ENCODE results near the gene CEP83. TPM values are rescaled to one million over a fixed set of nuclear protein-coding genes. Genes with fewer than 3 reads are reported as not detected.

Gene CEP83
- total RNA-seq, 1 experiment from 2014 or later: 26.2 TPM

DNA sequence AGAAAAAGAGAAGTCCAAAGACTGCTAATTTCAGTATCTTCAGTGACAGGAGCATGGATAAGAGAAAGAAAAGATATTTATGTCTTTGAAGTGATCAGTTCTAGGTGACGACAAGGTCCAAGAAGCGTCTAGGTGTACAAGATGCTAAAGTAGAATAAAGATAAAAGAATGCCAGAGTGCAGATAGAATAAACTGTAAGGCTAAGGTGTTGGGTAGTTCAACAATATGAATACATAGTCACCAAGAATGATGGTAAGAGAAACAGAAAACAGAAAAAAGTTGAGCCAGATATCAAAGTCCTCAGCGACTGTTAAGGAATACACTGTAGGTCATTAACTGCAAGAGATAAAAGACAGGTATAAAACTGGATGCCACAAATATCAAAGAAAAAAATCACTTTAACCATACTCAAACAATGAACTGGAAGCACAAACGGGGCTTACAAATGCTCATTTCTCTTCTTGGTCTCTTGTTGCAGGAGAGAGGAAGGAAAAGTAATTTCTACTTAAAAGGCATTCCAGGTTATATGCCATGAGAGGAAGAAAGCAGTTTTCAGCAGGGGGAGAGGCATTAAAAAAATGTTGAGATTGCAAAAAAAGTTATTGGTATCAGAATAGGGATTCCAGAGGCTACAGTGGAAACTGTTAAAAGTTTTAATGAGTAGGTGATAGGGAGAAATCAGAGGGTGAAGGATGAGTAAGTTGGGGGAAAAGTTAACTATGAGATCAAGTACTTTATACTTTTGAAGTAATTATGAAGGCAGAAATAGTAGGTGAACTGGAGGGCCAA lies 121.5 kb downstream of the CEP83 start:
- Mint-ChIP-seq H3K4me3 (no peak overlapping the region), H3K4me1 (peaks cover 11% of the 10 kb centered on the region), H3K27me3 (ENCODE audit: low read depth) (no peaks in the 10 kb centered on the region), H3K27ac (no peak overlapping the region), H3K36me3 (no peaks in the 10 kb centered on the region; the same call in 1 of the 2 replicates), H3K9me3 (no peaks in the 10 kb centered on the region)
- POLR2A ChIA-PET: no interaction called here
- DNase-seq (ENCODE audit: low spot score) (no peak), ATAC-seq (no peak)
- no peak for TF ChIP-seq ZNF219 (CRISPR knock-in tag; IDR thresholded peaks at IDR 0.05; ENCODE audit: borderline replicate concordance)
- CTCF ChIA-PET: interaction anchor here (0.7 kb wide), 1 partner anchor 34 kb away, joined by 3 read pairs; no protein-coding TSS in a partner anchor

- Mint-ChIP-seq H3K27me3 (ENCODE audit: low read depth) (no peaks in the 10 kb centered on the region), H3K36me3 (peaks cover 5% of the 10 kb centered on the region), H3K9me3 (no peaks in the 10 kb centered on the region), H3K27ac (no peak overlapping the region), H3K4me1 (peaks cover 11% of the 10 kb centered on the region), H3K4me3 (no peak overlapping the region)
- DNase-seq (ENCODE audit: low spot score) (no peak), ATAC-seq (no peak)
- CTCF ChIA-PET: no interaction called here
- TF ChIP-seq STAT6 (CRISPR knock-in tag; conservative IDR thresholded peaks at IDR 0.05; ENCODE audit: low read depth) (no peak), OVOL2 (CRISPR knock-in tag; IDR thresholded peaks at IDR 0.05; ENCODE audit: borderline replicate concordance) (no peak), TCF7 (CRISPR knock-in tag; IDR thresholded peaks at IDR 0.05; ENCODE audit: low read depth) (no peak), PREB (CRISPR knock-in tag; IDR thresholded peaks at IDR 0.05; ENCODE audit: borderline replicate concordance) (no peak), ELF4 (CRISPR knock-in tag; IDR thresholded peaks at IDR 0.05; ENCODE audit: low read depth) (no peak), PRRX2 (CRISPR knock-in tag; IDR thresholded peaks at IDR 0.05) (no peak), EMX1 (CRISPR knock-in tag; IDR thresholded peaks at IDR 0.05) (no peak), GTF2I (CRISPR knock-in tag; conservative IDR thresholded peaks at IDR 0.05) (no peak), KAT7 (CRISPR knock-in tag; IDR thresholded peaks at IDR 0.05; ENCODE audit: borderline replicate concordance) (no peak), NFYB (CRISPR knock-in tag; conservative IDR thresholded peaks at IDR 0.05; ENCODE audit: low read depth) (no peak), JAZF1 (CRISPR knock-in tag; IDR thresholded peaks at IDR 0.05) (no peak), TP53 (CRISPR knock-in tag; IDR thresholded peaks at IDR 0.05) (no peak), ATF3 (CRISPR knock-in tag; conservative IDR thresholded peaks at IDR 0.05) (no peak)
- TF ChIP-seq, protein P1, sequence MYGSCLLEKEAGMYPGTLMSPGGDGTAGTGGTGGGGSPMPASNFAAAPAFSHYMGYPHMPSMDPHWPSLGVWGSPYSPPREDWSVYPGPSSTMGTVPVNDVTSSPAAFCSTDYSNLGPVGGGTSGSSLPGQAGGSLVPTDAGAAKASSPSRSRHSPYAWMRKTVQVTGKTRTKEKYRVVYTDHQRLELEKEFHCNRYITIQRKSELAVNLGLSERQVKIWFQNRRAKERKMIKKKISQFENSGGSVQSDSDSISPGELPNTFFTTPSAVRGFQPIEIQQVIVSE (CRISPR knock-in tag; IDR thresholded peaks at IDR 0.05; ENCODE audit: borderline replicate concordance): no peak
- TF ChIP-seq, protein P2, sequence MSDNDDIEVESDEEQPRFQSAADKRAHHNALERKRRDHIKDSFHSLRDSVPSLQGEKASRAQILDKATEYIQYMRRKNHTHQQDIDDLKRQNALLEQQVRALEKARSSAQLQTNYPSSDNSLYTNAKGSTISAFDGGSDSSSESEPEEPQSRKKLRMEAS (CRISPR knock-in tag; IDR thresholded peaks at IDR 0.05): no peak
- TF ChIP-seq, protein P3, sequence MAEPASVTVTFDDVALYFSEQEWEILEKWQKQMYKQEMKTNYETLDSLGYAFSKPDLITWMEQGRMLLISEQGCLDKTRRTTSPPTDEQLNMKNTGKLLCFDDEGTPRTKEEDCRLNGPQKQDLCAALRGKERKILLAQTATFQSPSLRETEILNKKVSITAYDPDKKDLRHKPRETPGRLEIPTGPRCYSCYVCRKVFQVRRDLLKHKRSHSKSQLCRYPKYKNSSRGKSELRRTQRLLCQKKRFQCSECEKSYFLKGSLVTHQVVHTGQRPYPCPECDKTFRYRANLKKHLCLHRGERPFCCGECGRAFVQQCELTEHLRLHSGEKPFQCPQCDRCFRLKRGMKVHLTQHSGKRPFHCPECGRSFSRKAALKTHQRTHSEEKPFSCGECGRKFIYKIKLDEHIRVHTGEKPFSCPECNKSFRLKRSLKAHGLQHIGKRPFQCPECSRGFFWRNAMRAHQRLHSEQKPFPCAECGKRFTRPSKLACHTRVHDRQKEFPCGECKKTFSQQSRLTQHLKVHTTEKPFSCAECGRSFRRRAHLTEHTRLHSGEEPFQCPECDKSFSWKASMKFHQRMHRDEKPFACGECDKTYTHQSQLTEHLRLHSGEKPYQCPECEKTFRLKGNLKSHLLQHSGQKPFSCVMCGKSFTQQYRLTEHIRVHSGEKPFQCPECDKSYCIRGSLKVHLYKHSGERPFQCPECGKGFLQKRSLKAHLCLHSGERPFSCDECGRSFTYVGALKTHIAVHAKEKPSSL (CRISPR knock-in tag; conservative IDR thresholded peaks at IDR 0.05): no peak
- TF ChIP-seq, protein P4, sequence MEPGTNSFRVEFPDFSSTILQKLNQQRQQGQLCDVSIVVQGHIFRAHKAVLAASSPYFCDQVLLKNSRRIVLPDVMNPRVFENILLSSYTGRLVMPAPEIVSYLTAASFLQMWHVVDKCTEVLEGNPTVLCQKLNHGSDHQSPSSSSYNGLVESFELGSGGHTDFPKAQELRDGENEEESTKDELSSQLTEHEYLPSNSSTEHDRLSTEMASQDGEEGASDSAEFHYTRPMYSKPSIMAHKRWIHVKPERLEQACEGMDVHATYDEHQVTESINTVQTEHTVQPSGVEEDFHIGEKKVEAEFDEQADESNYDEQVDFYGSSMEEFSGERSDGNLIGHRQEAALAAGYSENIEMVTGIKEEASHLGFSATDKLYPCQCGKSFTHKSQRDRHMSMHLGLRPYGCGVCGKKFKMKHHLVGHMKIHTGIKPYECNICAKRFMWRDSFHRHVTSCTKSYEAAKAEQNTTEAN (CRISPR knock-in tag; IDR thresholded peaks at IDR 0.05): no peak
- POLR2A ChIA-PET: no interaction called here
Observed at GRCh38 chr12:94336211-94336925, 123.3 kb downstream of the CEP83 start.
